Uterus (tissue), 4 donors: ENCODE data around the gene POMGNT2. TPM values are rescaled to one million over a fixed set of nuclear protein-coding genes. Genes with fewer than 3 reads are reported as not detected.

Experiments used
- DNase-seq, 2 donors: peaks; one replicate each; pipeline ENCODE4 v3.0.0-alpha.2; 2019 to 2020
- H3K27ac ChIP-seq, 2 donors: fragments of 200-600 bp; sonication (generic); 1 replicate in 1 of 2; 2 replicates in 1 of 2; pipeline ENCODE4 v1.5.1; 2016 to 2018
- H3K27me3 ChIP-seq, 2 donors: fragments of 200-600 bp; sonication (generic); one replicate each; pipeline ENCODE4 v1.5.1; 2018 to 2019; ENCODE audit warnings: control low read depth in 1 of 2
- H3K36me3 ChIP-seq, 2 donors: fragments of 200-600 bp; sonication (generic); one replicate each; pipeline ENCODE4 v1.5.1; 2019; ENCODE audit warnings: control low read depth in 1 of 2
- H3K4me1 ChIP-seq, 2 donors: fragments of 200-600 bp; sonication (generic); one replicate each; pipeline ENCODE4 v1.5.1; 2018 to 2019; ENCODE audit warnings: control low read depth in 1 of 2
- H3K4me3 ChIP-seq, 2 donors: fragments of 200-600 bp; sonication (generic); 1 replicate in 1 of 2; 2 replicates in 1 of 2; pipeline ENCODE4 v1.5.1; 2018 to 2019; ENCODE audit warnings: mild to moderate bottlenecking in 1 of 2
- H3K9me3 ChIP-seq, 2 donors: fragments of 200-600 bp; sonication (generic); one replicate each; pipeline ENCODE4 v1.5.1; 2019; ENCODE audit warnings: control low read depth in 1 of 2
- POLR2A ChIP-seq, 2 donors: fragments of 450-650 bp; IDR thresholded peaks; one replicate each; pipeline ENCODE4 v1.6.1; 2016; ENCODE audit warnings: antibody characterized with exemption in 2 of 2, mild to moderate bottlenecking in 1 of 2, moderate library complexity in 1 of 2
- intact Hi-C: fragments of 100-400 bp; cut with DNase I; formaldehyde crosslinking; loops from one replicate; pipeline ENCODE4 v1.15.1; 2023; ENCODE audit warnings: low total_unique reads
- total RNA-seq, 4 donors: library from RNA; depleted of rRNA in 3 of 4; stranded (reverse); fragments of >200 nt in 3 of 4; gene quantifications; one replicate each; pipeline versions ENCODE4 v1.1.0 to v1.2.4, GENCODE V29; 2014 to 2023
- TF ChIP-seq, protein P1 (sequence below), 4 experiments: fragments of 200-600 bp in 2 of 4; fragments of 450-650 bp in 2 of 4; sonication (generic) in 2 of 4; IDR thresholded peaks; one replicate each; pipeline ENCODE4 v1.5.1; 2016 to 2019; ENCODE audit warnings: antibody characterized with exemption in 4 of 4, mild to moderate bottlenecking in 2 of 4, moderate library complexity in 1 of 4
- donor health status: DM: yes; HTN: yes; CAD: no.

Gene POMGNT2
- total RNA-seq = 100 to 1,000 TPM in 1 of 4 donors, 10 to 100 TPM in 3; 17.6 to 103 (median 57.7) TPM

DNA sequence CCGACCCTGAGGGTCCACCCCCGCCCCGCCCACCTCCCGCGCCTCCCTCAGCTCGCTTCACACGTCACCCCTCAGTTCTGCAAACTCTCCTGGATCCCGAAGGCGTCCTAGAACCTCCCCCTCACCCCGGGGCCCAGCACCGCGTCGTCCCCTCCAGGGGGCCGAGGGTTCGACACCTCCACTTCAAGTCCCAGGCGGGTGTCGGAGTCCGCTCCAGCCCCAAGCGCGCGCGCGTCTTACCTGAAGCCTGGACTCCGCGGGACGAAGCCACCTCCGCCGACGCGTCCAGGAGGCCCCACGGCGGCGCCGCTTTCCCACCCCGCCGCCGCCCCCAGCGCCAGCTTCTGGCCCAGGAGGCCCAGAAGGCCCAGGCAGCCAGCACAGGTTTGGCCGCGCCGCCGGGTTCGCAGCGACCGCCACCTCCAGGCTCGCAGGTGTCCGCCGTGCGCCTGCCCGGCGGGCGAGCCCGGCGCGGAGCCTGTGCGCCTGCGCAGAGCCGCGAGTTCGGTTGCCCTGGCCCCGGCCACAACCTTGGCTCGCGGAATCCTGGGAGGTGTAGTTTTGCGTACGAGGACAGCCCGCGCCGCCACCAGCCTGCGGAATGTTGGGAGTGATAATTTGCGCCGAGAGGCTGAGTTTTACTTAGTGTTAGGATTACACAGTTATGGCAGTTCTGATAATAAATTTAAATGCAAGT is at the start of gene POMGNT2:
POMGNT2 (minus strand) TSS at position 484 of the 697 bp plus-strand sequence. CDS start 24,648 bp downstream, outside the sequence.
- Histone ChIP-seq H3K36me3 (no peaks in the 10 kb centered on the region), H3K4me1 (peaks cover 0 to 3% of the 10 kb centered on the region in 2 donors), H3K4me3 (peak within 1 kb of the TSS; percentile 83 to 92), H3K9me3 (no peaks in the 10 kb centered on the region), H3K27ac (peak within 1 kb of the TSS; percentile 96), H3K27me3 (no peaks in the 10 kb centered on the region)
- peak; percentile 89 for DNase-seq
- TF ChIP-seq, protein P1, sequence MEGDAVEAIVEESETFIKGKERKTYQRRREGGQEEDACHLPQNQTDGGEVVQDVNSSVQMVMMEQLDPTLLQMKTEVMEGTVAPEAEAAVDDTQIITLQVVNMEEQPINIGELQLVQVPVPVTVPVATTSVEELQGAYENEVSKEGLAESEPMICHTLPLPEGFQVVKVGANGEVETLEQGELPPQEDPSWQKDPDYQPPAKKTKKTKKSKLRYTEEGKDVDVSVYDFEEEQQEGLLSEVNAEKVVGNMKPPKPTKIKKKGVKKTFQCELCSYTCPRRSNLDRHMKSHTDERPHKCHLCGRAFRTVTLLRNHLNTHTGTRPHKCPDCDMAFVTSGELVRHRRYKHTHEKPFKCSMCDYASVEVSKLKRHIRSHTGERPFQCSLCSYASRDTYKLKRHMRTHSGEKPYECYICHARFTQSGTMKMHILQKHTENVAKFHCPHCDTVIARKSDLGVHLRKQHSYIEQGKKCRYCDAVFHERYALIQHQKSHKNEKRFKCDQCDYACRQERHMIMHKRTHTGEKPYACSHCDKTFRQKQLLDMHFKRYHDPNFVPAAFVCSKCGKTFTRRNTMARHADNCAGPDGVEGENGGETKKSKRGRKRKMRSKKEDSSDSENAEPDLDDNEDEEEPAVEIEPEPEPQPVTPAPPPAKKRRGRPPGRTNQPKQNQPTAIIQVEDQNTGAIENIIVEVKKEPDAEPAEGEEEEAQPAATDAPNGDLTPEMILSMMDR (IDR thresholded peaks at IDR 0.05) = peak in 2 of 4 experiments; percentile 6 to 17
- peak; percentile 71 to 93 for TF ChIP-seq POLR2A (IDR thresholded peaks at IDR 0.05)
- intact Hi-C loops = loop anchor here (10.0 kb wide), 1 partner anchor 141 kb away; no protein-coding TSS in a partner anchor

DNA sequence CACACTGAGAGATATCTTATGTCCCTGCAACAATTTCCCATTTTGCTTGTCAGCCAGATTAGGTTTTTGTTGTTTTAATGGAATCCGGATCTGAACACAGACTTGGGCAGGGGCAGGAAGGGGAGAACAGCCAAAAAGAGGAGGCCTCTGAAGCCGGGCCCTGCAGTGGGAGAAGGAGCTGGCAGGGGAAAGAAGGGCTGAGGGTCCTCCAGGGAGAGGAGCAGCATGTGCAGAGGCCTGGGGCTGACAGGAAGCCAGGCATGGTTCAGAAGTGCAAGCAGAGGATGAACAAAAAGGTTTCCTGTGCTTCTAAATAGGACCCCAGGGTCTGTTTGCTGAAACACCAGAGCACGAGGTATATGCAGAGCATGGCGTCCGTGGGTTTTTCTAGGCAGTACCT is 49.1 kb upstream of the POMGNT2 start:
- intact Hi-C loops = loop anchor here (5.0 kb wide), 1 partner anchor 193 kb away; no protein-coding TSS in a partner anchor

DNA sequence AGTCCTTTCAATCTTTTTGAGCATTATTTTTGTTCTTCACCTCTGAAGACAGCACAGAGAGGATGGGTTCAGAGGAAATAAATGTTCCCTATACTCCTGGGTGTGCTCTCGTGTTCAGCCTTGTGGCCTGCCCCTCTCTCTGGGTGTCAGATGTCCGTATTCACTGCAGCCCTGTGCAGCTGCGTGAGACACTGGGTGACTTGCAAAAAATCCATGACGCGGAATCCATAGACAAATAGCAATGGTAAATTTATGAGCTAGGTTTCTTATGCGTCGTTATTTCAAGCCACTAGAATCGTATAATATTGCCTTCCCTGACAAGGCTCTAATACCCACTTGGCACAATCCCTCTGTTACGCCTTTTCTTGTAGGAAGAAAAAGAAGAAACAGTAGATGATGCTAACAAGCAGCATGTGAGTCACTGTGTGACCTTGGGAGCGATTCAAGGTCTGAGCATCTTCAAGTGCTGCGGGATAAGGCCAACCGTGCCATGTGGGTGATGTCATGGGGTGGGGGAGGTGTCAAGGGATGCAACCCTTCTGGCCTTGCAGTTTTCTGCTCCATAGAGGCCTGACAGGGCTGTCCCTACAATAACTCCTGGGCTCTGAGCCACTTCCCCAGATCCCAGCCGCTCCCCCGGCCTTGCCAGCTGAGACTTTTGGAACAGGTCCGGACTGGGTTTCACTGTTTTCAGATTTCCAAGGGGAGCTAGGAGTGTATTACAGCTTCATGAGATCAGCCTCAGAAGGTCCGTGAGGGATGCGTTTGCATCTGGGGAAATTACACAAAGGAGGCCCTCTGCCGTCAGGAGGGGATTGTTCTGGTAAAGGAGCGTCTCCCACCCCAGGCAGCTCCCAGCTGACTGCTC is 47.6 kb upstream of the POMGNT2 start:
- peak overlapping the region; percentile 54 to 73 for H3K27ac ChIP-seq
- intact Hi-C loops = no loop called here
- H3K36me3 ChIP-seq = no peaks in the 10 kb centered on the region
- TF ChIP-seq, protein P1 (IDR thresholded peaks at IDR 0.05) = peak; percentile 32 to 65 (median 37)
- TF ChIP-seq POLR2A (IDR thresholded peaks at IDR 0.05) = no peak
- H3K4me3 ChIP-seq = no peak overlapping the region
- H3K27me3 ChIP-seq = no peaks in the 10 kb centered on the region
- peak; percentile 96 for DNase-seq
- no peaks in the 10 kb centered on the region for H3K9me3 ChIP-seq
- peaks cover 0 to 4% of the 10 kb centered on the region in 2 donors for H3K4me1 ChIP-seq

More for the DNA sequence above, 49.1 kb upstream of the POMGNT2 start:
- no peaks in the 10 kb centered on the region for H3K27me3 ChIP-seq
- H3K9me3 ChIP-seq = no peaks in the 10 kb centered on the region
- peaks cover 0 to 4% of the 10 kb centered on the region in 2 donors for H3K4me1 ChIP-seq
- peak overlapping the region in 1 of 2 donors; percentile 73 for H3K27ac ChIP-seq
- H3K36me3 ChIP-seq = no peaks in the 10 kb centered on the region
- H3K4me3 ChIP-seq = no peak overlapping the region
- no peak for TF ChIP-seq POLR2A (IDR thresholded peaks at IDR 0.05)
- TF ChIP-seq, protein P1 (IDR thresholded peaks at IDR 0.05) = no peak
- no peak for DNase-seq

DNA sequence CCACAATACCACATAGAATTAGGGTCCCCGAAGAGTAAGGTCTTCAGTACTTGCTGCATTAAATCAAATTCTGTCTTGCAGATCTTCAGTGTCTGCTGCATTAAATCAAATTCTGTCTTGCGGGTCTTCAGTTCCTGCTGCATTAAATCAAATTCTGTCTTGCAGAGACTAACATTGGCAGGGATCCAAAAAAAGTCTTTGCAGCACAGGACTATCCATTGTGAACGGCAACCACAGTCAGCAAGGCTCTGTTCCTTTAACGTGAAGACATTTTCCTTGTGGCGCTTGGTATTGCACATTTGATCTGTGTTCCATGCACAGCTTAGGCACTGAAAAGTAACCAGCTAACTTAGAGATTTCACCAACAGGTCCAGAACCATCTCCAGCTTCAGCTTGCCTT is 46.8 kb upstream of the POMGNT2 start:
- no peak for TF ChIP-seq POLR2A (IDR thresholded peaks at IDR 0.05)
- TF ChIP-seq, protein P1 (IDR thresholded peaks at IDR 0.05) = no peak
- Histone ChIP-seq H3K4me1 (peaks cover 0 to 4% of the 10 kb centered on the region in 2 donors), H3K9me3 (no peaks in the 10 kb centered on the region), H3K36me3 (no peaks in the 10 kb centered on the region), H3K4me3 (no peak overlapping the region), H3K27ac (peak overlapping the region; percentile 54 to 73), H3K27me3 (no peaks in the 10 kb centered on the region)
- intact Hi-C loops = no loop called here
- DNase-seq = no peak
